Chondrocyte (in vitro differentiated cells): ENCODE measurements around the gene DDN. TPM values are rescaled to one million over a fixed set of nuclear protein-coding genes. Genes with fewer than 3 reads are reported as not detected.
A peak's percentile ranks its signal among the peaks of the same experiment; 100 is the strongest.

ENCODE experiments used
- DNase-seq: peaks from one replicate; pipeline ENCODE4 v3.0.0; 2021; ENCODE audit warnings: mixed read lengths, low spot score
- H3K27ac Mint-ChIP-seq: one replicate; pipeline ENCODE4 v1.8.0; 2021; ENCODE audit warnings: mild to moderate bottlenecking, moderate library complexity, mixed read lengths; ENCODE audit not compliant: unreplicated experiment
- H3K27me3 Mint-ChIP-seq: 2 replicates; pipeline ENCODE4 v1.8.0; 2021; ENCODE audit warnings: low read depth, mixed read lengths
- H3K36me3 Mint-ChIP-seq: 2 replicates; pipeline ENCODE4 v1.8.0; 2021; ENCODE audit warnings: low read depth, mixed read lengths
- H3K4me1 Mint-ChIP-seq: 2 replicates; pipeline ENCODE4 v1.8.0; 2021; ENCODE audit warnings: low read depth, mild to moderate bottlenecking, mixed read lengths
- H3K4me3 Mint-ChIP-seq: one replicate; pipeline ENCODE4 v1.8.0; 2021; ENCODE audit warnings: mild to moderate bottlenecking, moderate library complexity, mixed read lengths; ENCODE audit not compliant: unreplicated experiment
- H3K9me3 Mint-ChIP-seq: 2 replicates; pipeline ENCODE4 v1.8.0; 2021; ENCODE audit warnings: low read depth, mixed read lengths
- CTCF ChIP-seq: fragments of 200-600 bp; sonication (generic); IDR thresholded peaks from 2 replicates; pipeline ENCODE4 v1.5.0; 2021; ENCODE audit warnings: antibody characterized with exemption, mild to moderate bottlenecking, moderate library complexity
- total RNA-seq: library from RNA; stranded (reverse); gene quantifications from 3 replicates; pipeline ENCODE4 v1.2.1, GENCODE V29; 2021

DDN gene
- total RNA-seq, 1 donor from 2014 or later, result 0.72 TPM

- Mint-ChIP-seq H3K4me1 (peaks cover 43% of the 10 kb centered on the region), H3K36me3 (peaks cover 8% of the 10 kb centered on the region), H3K4me3 (no peak overlapping the region), H3K9me3 (no peaks in the 10 kb centered on the region), H3K27ac (no peak overlapping the region), H3K27me3 (no peaks in the 10 kb centered on the region)
- no peak for DNase-seq
- no peak for TF ChIP-seq CTCF
Observed at GRCh38 chr12:49015196-49015595, 16.0 kb upstream of the DDN start.

DNA sequence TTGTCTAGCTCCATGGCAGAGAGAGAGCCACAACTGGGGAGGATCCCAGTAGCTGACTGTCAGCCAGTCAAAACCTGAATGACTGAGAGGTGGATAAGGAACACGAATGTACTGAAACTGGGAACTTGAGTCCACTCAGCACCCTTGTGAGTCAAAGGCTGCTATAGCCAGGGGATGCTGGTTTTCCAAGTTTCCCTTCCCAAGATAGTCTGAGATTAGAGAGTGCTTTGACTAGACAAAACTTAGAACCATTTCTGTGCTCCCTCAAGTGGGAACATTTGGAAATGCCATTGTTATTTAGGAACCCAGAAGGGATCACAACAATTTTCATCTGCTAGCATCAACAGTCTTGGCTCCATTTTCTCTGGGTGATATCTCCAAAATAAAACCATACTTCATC is 15.4 kb upstream of the DDN start:
- Mint-ChIP-seq H3K27ac (no peak overlapping the region), H3K4me1 (peaks cover 38% of the 10 kb centered on the region), H3K9me3 (no peaks in the 10 kb centered on the region), H3K4me3 (no peak overlapping the region), H3K36me3 (peaks cover 12% of the 10 kb centered on the region), H3K27me3 (no peaks in the 10 kb centered on the region)
- DNase-seq, result no peak
- peak; percentile 66 for TF ChIP-seq CTCF

DNA sequence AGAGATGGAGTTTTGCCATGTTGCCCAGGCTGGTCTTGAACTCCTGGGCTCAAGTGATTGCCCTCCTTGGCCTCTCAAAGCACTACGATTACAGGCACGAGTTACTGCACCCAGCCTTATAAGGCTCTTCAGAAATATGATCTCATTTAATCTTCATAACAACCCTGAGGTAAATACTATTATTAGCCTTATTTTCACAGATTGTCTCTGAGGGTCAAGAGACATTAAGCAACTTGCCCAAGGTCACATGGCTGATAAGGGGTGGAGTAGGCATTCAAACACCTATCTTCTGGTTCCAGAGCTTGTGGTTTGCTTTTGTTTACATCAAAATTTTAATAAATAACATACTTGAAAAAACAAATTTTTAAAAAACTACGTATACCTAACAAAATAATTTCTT is 14.3 kb upstream of the DDN start:
- peaks cover 30% of the 10 kb centered on the region for H3K4me1 Mint-ChIP-seq
- no peaks in the 10 kb centered on the region for H3K27me3 Mint-ChIP-seq
- peaks cover 12% of the 10 kb centered on the region for H3K36me3 Mint-ChIP-seq
- no peaks in the 10 kb centered on the region for H3K9me3 Mint-ChIP-seq
- no peak for TF ChIP-seq CTCF
- H3K27ac Mint-ChIP-seq, result no peak overlapping the region
- no peak for DNase-seq
- no peak overlapping the region for H3K4me3 Mint-ChIP-seq

GRCh38 chr12:49012739-49013138 is 13.6 kb upstream of the DDN start:
- TF ChIP-seq CTCF, result no peak
- H3K36me3 Mint-ChIP-seq, result peaks cover 15% of the 10 kb centered on the region
- H3K27ac Mint-ChIP-seq, result no peak overlapping the region
- peaks cover 27% of the 10 kb centered on the region for H3K4me1 Mint-ChIP-seq
- no peak for DNase-seq
- H3K27me3 Mint-ChIP-seq, result no peaks in the 10 kb centered on the region
- no peak overlapping the region for H3K4me3 Mint-ChIP-seq
- H3K9me3 Mint-ChIP-seq, result no peaks in the 10 kb centered on the region

- H3K4me3 Mint-ChIP-seq, result no peak overlapping the region
- TF ChIP-seq CTCF, result no peak
- H3K36me3 Mint-ChIP-seq, result peaks cover 19% of the 10 kb centered on the region
- peaks cover 5% of the 10 kb centered on the region for H3K4me1 Mint-ChIP-seq
- no peaks in the 10 kb centered on the region for H3K9me3 Mint-ChIP-seq
- DNase-seq, result no peak
- H3K27ac Mint-ChIP-seq, result no peak overlapping the region
- no peaks in the 10 kb centered on the region for H3K27me3 Mint-ChIP-seq
Observed at GRCh38 chr12:49010092-49010668, 11.0 kb upstream of the DDN start.
